Hepatic stellate cell (primary cell): ENCODE results near the gene SMO.
"Not testable (repeated sequence)": the region's sequence is repeated elsewhere in the genome, so short reads cannot be mapped to it uniquely, and the experiment has no call there.

ENCODE experiments used
- DNase-seq: peaks from one replicate; pipeline ENCODE4 v3.0.0; 2011; ENCODE audit warnings: low spot score

The SMO gene

GRCh38 chr7:129209067-129209926 is 20.9 kb downstream of the SMO start:
- no peak for DNase-seq

GRCh38 chr7:129210256-129210988 is 22.0 kb downstream of the SMO start:
- peak; percentile 84 for DNase-seq

- no peak for DNase-seq
These were observed 22.5 kb downstream of the SMO start for GRCh38 chr7:129210989-129211312.

DNA sequence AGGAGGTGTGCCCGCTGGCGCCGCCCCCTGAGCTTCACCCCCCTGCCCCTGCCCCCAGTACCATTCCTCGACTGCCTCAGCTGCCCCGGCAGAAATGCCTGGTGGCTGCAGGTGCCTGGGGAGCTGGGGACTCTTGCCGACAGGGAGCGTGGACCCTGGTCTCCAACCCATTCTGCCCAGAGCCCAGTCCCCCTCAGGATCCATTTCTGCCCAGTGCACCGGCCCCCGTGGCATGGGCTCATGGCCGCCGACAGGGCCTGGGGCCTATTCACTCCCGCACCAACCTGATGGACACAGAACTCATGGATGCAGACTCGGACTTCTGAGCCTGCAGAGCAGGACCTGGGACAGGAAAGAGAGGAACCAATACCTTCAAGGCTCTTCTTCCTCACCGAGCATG is 23.7 kb downstream of the SMO start:
- DNase-seq: no peak

DNA sequence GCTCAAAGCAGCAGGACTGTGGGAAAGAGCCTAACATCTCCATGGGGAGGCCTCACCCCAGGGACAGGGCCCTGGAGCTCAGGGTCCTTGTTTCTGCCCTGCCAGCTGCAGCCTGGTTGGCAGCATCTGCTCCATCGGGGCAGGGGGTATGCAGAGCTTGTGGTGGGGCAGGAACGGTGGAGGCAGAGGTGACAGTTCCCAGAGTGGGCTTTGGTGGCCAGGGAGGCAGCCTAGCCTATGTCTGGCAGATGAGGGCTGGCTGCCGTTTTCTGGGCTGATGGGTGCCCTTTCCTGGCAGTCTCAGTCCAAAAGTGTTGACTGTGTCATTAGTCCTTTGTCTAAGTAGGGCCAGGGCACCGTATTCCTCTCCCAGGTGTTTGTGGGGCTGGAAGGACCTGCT is 24.2 kb downstream of the SMO start:
- DNase-seq: no peak

DNA sequence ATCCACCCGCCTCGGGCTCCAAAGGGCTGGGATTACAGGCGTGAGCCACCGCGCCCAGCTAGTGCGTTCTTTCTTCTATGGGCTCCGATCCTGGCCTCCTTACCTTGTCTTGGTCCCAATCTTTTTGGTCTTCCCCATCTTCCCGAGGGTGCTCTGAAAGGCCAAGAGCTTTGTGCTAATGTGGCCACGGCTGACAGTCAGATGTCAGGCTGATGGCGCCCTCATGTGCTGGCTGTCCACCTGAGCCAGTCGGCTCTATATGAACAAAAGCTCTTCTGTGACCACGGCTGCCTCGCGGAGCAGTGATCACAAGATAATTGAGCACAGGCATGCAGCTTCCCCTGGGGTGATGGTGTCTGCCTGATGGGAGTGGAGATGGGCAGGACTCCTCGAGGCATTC is 25.4 kb downstream of the SMO start:
- no peak for DNase-seq

GRCh38 chr7:129215691-129216090 is 27.3 kb downstream of the SMO start:
- DNase-seq: not testable (repeated sequence)

DNA sequence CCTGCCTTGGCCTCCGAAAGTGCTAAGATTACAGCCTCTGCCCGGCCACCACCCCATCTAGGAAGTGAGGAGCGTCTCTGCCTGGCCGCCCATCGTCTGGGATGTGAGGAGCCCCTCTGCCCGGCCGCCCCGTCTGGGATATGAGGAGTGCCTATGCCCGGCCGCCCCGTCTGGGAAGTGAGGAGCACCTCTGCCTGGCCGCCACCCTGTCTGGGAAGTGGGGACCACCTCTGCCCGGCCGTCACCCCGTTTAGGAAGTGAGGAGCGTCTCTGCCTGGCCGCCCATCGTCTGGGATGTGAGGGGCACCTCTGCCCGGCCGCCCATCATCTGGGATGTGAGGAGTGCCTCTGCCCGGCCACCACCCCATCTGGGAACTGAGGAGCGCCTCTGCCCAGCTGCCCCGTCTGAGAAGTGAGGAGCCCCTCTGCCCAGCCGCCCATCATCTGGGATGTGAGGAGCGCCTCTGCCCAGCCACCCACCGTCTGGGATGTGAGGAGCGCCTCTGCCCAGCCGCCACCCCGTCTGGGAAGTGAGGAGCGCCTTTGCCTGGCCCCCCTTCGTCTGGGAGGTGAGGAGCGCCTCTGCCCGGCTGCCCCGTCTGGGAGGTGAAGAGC is 27.8 kb downstream of the SMO start:
- not testable (repeated sequence) for DNase-seq

GRCh38 chr7:129216821-129217416 is 28.5 kb downstream of the SMO start:
- not testable (repeated sequence) for DNase-seq

DNA sequence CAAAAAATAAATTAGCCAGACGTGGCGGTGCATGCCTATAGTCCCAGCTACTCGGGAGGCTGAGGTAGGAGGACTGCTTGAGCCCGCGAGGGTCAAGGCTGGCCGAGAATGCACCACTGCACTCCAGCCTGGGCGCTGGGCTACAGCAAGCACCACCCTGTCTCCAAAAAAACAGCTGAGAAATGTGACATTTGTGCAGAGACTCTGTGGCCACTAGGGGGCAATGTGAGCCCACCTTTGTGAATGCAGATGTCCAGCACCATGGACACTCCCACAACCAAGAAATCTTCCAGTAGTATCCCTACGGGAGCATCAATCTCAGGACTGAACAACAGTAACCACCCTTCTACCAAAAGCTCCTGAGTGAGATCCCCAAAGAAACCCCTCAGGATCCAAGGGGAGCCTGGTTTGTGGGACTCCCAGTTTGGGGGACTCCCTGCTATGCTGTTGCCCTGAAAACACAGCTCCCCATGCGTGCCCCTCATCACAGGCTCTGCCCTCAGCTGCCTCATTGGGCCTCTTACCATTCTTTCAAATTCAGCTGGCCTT is 30.2 kb downstream of the SMO start:
- peak; percentile 91 for DNase-seq

DNA sequence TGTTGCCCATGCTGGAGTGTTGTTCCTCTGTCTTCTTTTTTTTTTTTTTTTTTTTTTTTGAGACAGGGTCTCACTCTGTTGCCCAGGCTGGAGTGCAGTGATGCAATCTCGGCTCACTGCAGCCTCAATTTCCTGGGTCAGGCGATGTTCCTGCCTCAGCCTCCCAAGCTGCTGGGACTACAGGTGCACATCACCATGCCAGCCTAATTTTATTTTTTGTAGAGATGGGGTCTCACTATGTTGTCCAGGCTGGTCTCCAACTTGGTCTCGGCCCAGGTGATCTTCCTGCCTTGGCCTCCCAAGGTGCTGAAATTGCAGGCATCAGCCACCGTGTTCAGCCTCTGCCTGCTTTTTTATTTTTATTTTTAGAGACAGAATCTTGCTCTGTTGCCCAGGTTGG is 30.7 kb downstream of the SMO start:
- not testable (repeated sequence) for DNase-seq

- DNase-seq: no peak
These were observed 33.6 kb downstream of the SMO start for GRCh38 chr7:129222064-129222463.

- DNase-seq: peak; percentile 95
These were observed 36.1 kb downstream of the SMO start, which contains the start of gene AHCYL2 for GRCh38 chr7:129224251-129225205. Gene AHCYL2, plus strand, starts transcription at chr7:129225030.

- DNase-seq: peak; percentile 44
These were observed 36.9 kb downstream of the SMO start for GRCh38 chr7:129225206-129225930.

DNA sequence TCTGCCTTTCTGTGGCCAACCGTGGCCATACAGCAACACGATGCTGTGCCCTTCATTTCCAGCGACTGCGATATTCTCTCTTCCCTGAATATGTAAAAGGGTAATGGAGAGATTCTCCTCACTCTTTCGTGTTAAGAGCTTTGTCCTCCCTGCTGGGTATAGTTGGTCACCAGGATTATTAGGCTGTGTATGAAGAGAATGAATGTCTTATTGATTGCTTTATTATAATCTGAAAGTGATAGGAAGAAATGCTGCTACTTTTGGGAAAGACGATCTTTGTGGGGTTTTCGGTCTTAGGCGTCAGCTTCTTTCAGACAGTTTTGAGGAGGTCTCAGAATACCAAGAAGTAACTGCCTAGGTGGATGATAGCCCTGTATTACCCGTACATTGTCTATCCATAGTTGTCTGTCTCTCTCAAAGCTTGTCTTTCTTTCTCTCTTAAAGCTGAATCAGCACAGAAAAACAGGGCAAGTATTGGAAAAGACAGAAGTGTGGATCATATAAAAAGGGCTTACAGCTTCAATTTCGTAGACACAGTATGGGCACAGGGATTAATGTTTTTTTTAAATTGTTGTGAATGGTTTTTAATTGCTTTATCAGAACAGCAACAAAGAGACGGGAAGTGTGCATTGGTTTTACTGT is 37.6 kb downstream of the SMO start:
- no peak for DNase-seq

DNA sequence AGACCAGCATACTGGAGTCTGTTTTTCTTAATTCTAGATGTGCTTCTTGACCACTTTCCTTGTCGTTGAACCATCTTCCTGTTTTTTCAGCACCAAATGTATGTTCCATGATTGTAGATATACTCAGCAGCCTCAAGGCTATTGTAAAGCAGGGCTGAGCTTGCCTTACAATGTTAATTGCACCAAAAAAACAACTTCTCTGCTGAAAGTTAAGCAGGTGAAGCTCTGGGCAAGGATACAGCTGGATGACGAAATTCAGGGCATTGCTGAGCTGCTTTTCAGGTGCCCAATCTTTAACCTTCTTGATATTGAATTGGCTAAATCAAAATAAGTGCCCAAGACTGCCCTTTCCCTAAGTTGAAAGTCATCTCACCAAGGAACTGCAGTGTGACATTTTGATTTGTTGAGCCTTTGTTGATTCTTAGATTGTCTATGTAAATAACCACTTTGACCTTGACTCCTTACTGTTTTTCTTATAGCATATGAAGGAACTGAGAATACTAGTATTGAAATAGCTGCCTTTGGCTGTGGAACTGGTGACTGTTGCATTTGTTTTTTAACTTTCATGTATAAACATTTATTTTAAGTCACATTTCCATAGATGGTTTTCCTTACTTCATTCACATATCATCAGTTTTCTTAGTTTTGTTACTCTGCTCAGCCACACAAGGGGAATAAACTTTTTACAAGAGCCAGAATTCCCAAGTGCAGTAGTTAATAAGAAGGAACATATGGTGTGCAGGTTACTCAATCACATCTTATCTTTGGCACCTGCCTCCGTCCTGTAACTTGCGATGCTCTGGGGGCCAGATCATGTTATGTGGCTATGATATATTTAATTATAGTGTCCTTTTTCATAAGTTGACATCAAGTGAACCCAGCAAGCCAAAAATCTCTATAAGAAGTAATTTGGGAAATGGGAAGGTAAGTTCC is 39.5 kb downstream of the SMO start:
- DNase-seq: no peak

- DNase-seq: no peak
These were observed 40.2 kb downstream of the SMO start for GRCh38 chr7:129228633-129229032.

DNA sequence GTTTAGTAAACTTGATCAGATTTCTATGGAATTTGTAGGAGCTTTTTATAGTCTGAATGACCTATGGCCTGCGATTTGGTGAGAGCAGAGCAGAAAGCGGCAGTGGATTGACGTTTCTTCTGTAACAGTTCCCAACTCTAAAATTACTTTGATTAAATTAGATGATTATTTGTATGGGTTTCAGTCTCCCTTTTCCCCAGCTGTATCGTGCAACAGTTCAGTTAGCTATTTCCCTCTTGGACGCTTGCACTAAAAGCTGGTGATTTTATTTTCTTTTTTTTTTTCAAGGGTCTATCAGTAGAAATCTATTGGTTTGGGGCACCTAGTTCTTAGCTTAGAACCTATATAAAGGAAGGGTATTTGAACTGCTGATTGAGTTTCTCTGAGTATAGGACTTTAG is 43.2 kb downstream of the SMO start:
- no peak for DNase-seq

- no peak for DNase-seq
These were observed 50.1 kb downstream of the SMO start for GRCh38 chr7:129238546-129238945.
